NB4 (cell line): ENCODE measurements around the gene MPPED1.

Experiments used
- DNase-seq: peaks from one replicate; pipeline ENCODE4 v3.0.0; 2010; ENCODE audit warnings: low read depth
- H3K4me3 ChIP-seq: one replicate; pipeline ENCODE4 v1.5.1; 2011; ENCODE audit warnings: mild to moderate bottlenecking, low read depth, low read length, moderate library complexity
- CTCF ChIP-seq: IDR thresholded peaks from one replicate; pipeline ENCODE4 v1.5.1; 2012; ENCODE audit warnings: low read depth, low read length
- MAX ChIP-seq: IDR thresholded peaks from 2 replicates; pipeline ENCODE4 v1.6.1; 2011; ENCODE audit warnings: low read depth, low read length
- MYC ChIP-seq: IDR thresholded peaks from 2 replicates; pipeline ENCODE4 v1.6.1; 2011; ENCODE audit warnings: low read depth, low read length
- POLR2A ChIP-seq: IDR thresholded peaks from 2 replicates; pipeline ENCODE4 v1.6.1; 2011; ENCODE audit warnings: mild to moderate bottlenecking; ENCODE audit not compliant: insufficient read length; ENCODE audit errors: extremely low read depth

The MPPED1 gene

GRCh38 chr22:43395086-43395695 is 16.6 kb upstream of the MPPED1 start:
- DNase-seq, result no peak
- no peak for TF ChIP-seq MAX
- TF ChIP-seq POLR2A, result no peak
- H3K4me3 ChIP-seq, result no peak overlapping the region

GRCh38 chr22:43396321-43396933 is 15.4 kb upstream of the MPPED1 start:
- no peak for DNase-seq
- no peak overlapping the region for H3K4me3 ChIP-seq

GRCh38 chr22:43396934-43397457 is 14.8 kb upstream of the MPPED1 start:
- TF ChIP-seq MAX, result no peak
- TF ChIP-seq POLR2A, result no peak
- TF ChIP-seq CTCF, result no peak
- TF ChIP-seq MYC, result no peak
- no peak overlapping the region for H3K4me3 ChIP-seq
- no peak for DNase-seq

More at GRCh38 chr22:43396321-43396933, 15.4 kb upstream of the MPPED1 start:
- no peak for TF ChIP-seq CTCF

- no peak overlapping the region for H3K4me3 ChIP-seq
- DNase-seq, result no peak
- TF ChIP-seq MYC (no peak), MAX (no peak), CTCF (no peak), POLR2A (no peak)
Measured at GRCh38 chr22:43397766-43398165, 14.0 kb upstream of the MPPED1 start.

- TF ChIP-seq MAX (no peak), CTCF (no peak), POLR2A (no peak), MYC (no peak)
- no peak overlapping the region for H3K4me3 ChIP-seq
- DNase-seq, result no peak
Measured at GRCh38 chr22:43398246-43398645, 13.6 kb upstream of the MPPED1 start.

- TF ChIP-seq CTCF (no peak), MAX (no peak)
- no peak for DNase-seq
Measured at GRCh38 chr22:43398910-43399309, 12.9 kb upstream of the MPPED1 start.

More at GRCh38 chr22:43398910-43399309, 12.9 kb upstream of the MPPED1 start:
- no peak overlapping the region for H3K4me3 ChIP-seq
